ENCODE data around the gene CCDC188. TPM values are rescaled to one million over a fixed set of nuclear protein-coding genes. Genes with fewer than 3 reads are reported as not detected.

The CCDC188 gene
- total RNA-seq, 1 experiment from 2014 or later, result not detected

DNA sequence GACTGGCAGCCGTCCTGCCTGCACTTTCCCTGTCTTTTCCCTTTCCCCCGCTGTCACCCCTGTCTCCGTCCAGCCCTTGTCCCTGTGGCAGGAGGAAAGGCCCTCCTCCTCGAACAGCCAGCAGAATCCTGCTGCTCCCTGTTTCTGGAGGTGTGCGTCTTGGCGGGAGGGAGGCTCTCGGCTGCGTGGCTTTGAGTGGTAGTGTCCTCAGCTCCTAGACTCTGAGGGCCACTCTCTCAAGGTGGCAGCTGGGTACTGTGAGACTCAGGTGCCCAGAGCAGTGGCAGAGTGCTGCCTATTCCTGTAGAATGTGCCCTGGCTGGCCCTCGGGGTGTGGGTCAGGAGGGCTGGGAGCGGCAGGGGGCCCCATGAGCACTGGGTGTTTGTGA is 44.0 kb downstream of the CCDC188 start:
- Histone ChIP-seq H3F3A (ENCODE audit: insufficient read depth, low read depth) (peaks cover 18% of the 10 kb centered on the region; the same call in 1 of the 2 replicates), H3K27me3 (ENCODE audit: insufficient read depth, low read depth) (no peaks in the 10 kb centered on the region), H4K20me1 (ENCODE audit: insufficient read depth) (no peaks in the 10 kb centered on the region), H3K27ac (no peak overlapping the region), H3K4me3 (no peak overlapping the region), H3K4me2 (no peak overlapping the region), H2AFZ (no peak overlapping the region), H3K9me2 (ENCODE audit: insufficient read depth) (no peaks in the 10 kb centered on the region), H3K79me2 (ENCODE audit: low read depth) (no peaks in the 10 kb centered on the region), H3K4me1 (replicated peaks; ENCODE audit: insufficient read depth) (no peaks in the 10 kb centered on the region), H3K9me3 (ENCODE audit: insufficient read depth, low read depth) (no peaks in the 10 kb centered on the region), H3K36me3 (ENCODE audit: low read depth) (no peaks in the 10 kb centered on the region)
- no peak for DNase-seq
- POLR2A ChIA-PET (ENCODE audit: unreplicated experiment), result no interaction called here
- no TSS peak for BruUV-seq (replicated peaks)
- CTCF ChIA-PET, result no interaction called here
- intact Hi-C loops (cut with micrococcal nuclease; ENCODE audit: unreplicated experiment), result no loop called here
- no peak for TF ChIP-seq EZH2 (IDR thresholded peaks at IDR 0.05; ENCODE audit: low read depth)
- TF ChIP-seq, protein P1, sequence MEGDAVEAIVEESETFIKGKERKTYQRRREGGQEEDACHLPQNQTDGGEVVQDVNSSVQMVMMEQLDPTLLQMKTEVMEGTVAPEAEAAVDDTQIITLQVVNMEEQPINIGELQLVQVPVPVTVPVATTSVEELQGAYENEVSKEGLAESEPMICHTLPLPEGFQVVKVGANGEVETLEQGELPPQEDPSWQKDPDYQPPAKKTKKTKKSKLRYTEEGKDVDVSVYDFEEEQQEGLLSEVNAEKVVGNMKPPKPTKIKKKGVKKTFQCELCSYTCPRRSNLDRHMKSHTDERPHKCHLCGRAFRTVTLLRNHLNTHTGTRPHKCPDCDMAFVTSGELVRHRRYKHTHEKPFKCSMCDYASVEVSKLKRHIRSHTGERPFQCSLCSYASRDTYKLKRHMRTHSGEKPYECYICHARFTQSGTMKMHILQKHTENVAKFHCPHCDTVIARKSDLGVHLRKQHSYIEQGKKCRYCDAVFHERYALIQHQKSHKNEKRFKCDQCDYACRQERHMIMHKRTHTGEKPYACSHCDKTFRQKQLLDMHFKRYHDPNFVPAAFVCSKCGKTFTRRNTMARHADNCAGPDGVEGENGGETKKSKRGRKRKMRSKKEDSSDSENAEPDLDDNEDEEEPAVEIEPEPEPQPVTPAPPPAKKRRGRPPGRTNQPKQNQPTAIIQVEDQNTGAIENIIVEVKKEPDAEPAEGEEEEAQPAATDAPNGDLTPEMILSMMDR (conservative IDR thresholded peaks at IDR 0.05), result no peak

DNA sequence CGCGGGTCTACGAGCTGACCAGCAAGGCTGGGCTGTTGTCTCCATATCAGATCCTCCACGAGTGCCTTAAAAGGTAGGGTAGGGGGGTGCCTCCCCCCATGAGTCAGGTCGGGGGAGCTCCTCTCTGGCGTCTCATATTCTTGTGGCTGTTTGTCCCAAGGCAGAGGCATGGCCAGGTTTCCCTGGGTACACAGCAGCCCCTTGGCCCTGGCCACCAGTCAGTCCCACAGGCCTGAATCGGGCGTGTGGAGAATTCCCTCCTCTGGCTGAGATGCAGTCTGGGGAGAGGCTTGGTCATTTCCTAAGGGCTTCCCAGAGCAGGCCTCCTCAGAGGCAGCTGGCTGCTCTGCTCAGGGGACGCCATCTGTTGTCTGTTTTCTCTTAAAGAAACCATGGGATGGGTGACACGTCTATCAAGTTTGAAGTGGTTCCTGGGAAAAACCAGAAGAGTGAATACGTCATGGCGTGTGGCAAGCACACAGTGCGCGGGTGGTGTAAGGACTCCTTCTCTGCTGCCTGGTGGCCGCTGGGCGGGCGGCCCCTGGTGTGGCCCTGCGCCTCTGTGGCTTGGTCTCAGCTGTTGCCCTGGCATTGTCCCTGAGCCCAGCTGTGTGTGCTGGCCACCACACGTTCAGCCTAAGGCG is 44.5 kb downstream of the CCDC188 start:
- BruUV-seq (replicated peaks), result no TSS peak
- intact Hi-C loops (cut with micrococcal nuclease; ENCODE audit: unreplicated experiment), result no loop called here
- H3F3A ChIP-seq (ENCODE audit: insufficient read depth, low read depth), result peaks cover 15% of the 10 kb centered on the region; the same call in 1 of the 2 replicates
- TF ChIP-seq, protein P1 (conservative IDR thresholded peaks at IDR 0.05), result no peak
- TF ChIP-seq EZH2 (IDR thresholded peaks at IDR 0.05; ENCODE audit: low read depth), result no peak
- no peak for DNase-seq
- H3K9me3 ChIP-seq (ENCODE audit: insufficient read depth, low read depth), result no peaks in the 10 kb centered on the region
- H3K4me3 ChIP-seq, result no peak overlapping the region
- H3K36me3 ChIP-seq (ENCODE audit: low read depth), result no peaks in the 10 kb centered on the region
- CTCF ChIA-PET, result no interaction called here
- H3K4me1 ChIP-seq (replicated peaks; ENCODE audit: insufficient read depth), result no peaks in the 10 kb centered on the region
- H2AFZ ChIP-seq, result no peak overlapping the region
- POLR2A ChIA-PET (ENCODE audit: unreplicated experiment), result no interaction called here
- no peaks in the 10 kb centered on the region for H4K20me1 ChIP-seq (ENCODE audit: insufficient read depth)
- no peak overlapping the region for H3K4me2 ChIP-seq
- H3K79me2 ChIP-seq (ENCODE audit: low read depth), result no peaks in the 10 kb centered on the region
- H3K27ac ChIP-seq, result no peak overlapping the region
- no peaks in the 10 kb centered on the region for H3K9me2 ChIP-seq (ENCODE audit: insufficient read depth)
- H3K27me3 ChIP-seq (ENCODE audit: insufficient read depth, low read depth), result no peaks in the 10 kb centered on the region

DNA sequence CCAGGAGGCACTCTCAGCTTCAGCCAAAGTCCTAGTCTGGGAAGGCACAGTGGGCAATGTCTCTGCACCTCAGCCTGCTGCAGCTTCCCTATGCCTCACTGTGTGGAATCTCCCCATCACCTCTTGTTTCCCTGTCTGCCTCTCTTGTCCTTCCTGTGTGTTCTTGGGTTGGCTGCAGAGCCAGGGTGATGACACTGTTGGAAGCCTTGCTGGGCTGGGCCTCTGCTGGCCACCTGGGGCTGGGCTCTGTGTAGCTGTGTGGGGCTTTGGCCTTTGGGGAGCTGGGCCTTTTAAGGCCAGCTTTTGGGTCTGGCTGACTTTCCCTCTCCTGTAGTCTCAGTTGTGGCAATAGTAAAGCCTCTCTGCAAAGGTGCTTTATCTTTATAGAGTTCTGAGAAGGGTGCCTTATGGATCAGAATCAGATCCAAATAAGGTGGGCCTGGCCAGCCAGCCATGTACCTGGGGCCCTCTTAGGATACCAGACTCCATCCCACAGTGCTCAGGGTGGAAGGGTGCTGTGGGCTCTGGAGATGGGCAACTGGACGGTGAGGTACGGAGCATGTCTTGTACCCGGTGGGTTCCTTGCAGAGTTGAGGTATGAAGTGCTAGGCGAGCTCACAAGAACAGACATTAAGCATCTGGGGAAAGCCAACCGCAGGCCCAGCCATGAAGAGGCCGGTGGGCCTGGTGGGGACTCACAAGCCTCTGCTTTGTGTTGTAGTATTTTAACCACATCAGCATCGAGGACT is 45.2 kb downstream of the CCDC188 start:
- Histone ChIP-seq H2AFZ (no peak overlapping the region), H3K4me1 (replicated peaks; ENCODE audit: insufficient read depth) (no peaks in the 10 kb centered on the region), H3K9me2 (ENCODE audit: insufficient read depth) (no peaks in the 10 kb centered on the region), H3K4me2 (no peak overlapping the region), H3K36me3 (ENCODE audit: low read depth) (no peaks in the 10 kb centered on the region), H3K4me3 (no peak overlapping the region), H3K79me2 (ENCODE audit: low read depth) (no peaks in the 10 kb centered on the region), H3K27ac (no peak overlapping the region), H3K9me3 (ENCODE audit: insufficient read depth, low read depth) (no peaks in the 10 kb centered on the region), H3K27me3 (ENCODE audit: insufficient read depth, low read depth) (no peaks in the 10 kb centered on the region), H4K20me1 (ENCODE audit: insufficient read depth) (no peaks in the 10 kb centered on the region), H3F3A (ENCODE audit: insufficient read depth, low read depth) (peaks cover 8% of the 10 kb centered on the region; the same call in 1 of the 2 replicates)
- no TSS peak for BruUV-seq (replicated peaks)
- no peak for DNase-seq
- TF ChIP-seq EZH2 (IDR thresholded peaks at IDR 0.05; ENCODE audit: low read depth), result no peak
- TF ChIP-seq, protein P1 (conservative IDR thresholded peaks at IDR 0.05), result no peak
- ChIA-PET CTCF (no interaction called here), POLR2A (ENCODE audit: unreplicated experiment) (no interaction called here)
- intact Hi-C loops (cut with micrococcal nuclease; ENCODE audit: unreplicated experiment), result no loop called here
